GM18526 (cell line): ENCODE data around the gene CACNA2D3.

Experiments used
- POLR2A ChIP-seq: IDR thresholded peaks from 3 replicates; pipeline ENCODE4 v1.6.1; 2011; ENCODE audit not compliant: insufficient read length; ENCODE audit errors: extremely low read depth

CACNA2D3 gene

DNA sequence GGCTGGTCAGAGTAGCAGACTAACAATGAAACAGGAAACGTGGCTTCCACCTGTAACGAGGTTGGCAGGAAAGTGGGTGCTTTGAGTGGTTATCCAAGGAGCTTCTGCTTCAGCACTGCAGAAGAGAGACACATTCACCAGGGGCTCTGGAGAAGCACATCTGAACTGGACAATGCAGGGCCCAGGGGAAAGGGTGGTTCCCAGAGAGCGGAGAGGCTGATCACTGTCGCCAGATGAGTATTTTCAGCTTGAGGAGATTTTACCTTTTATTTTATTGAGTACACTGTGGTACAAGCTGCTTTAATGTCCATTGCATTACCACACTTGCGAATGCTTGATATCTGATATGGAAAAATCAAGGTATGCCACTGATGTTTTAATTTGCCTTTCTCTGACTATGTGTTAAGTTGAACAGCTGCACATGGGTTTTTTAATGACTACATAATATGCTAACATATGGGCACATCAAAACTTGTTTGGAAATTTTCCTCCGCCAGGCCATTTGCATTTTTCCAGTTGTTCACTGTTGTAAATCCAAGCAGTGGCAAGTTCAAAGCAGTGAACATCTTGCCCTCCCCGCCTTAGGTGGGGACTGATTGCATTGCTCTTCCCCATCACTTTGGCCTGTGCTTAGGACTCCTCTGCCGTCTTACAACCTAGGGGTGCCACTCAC lies 753.4 kb downstream of the CACNA2D3 start:
- TF ChIP-seq POLR2A = no peak

DNA sequence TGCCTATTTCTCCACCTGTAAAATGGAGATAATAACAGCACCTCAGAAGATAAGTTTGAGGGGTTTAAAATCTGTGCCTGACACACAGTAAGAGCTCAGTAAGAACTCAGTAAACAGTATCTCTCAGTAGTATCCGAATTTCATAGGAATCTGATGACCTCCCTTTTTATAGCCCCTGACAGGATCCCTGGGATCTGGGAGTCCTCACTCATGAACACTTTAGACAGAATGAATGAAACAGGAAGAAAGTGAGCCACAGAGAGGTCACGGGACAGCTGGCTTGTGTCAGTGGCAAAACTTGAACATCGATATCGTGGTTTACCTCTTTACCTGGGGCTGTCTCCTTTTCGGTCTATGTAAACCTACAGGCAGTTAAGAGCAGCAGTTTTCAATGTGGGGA lies 754.3 kb downstream of the CACNA2D3 start:
- TF ChIP-seq POLR2A = no peak

DNA sequence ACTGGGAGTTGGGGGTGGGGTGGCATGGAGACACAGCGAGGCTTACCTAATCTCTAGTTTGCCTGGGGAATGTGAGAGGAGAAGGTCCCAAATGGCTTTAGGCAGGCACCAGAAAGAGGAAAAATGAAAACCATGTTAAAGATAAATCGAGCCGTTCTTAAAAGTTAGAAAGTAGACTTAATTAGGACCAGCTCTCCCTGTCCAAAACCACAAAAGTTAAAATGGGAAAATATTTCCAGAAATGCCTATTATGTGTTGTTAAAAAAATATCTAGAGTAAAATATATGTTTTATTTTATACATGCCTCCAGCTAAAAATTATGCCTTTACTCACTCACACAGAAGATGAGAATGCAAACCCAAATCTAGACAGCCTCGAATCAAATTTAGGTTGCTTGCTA lies 755.4 kb downstream of the CACNA2D3 start:
- TF ChIP-seq POLR2A = no peak

DNA sequence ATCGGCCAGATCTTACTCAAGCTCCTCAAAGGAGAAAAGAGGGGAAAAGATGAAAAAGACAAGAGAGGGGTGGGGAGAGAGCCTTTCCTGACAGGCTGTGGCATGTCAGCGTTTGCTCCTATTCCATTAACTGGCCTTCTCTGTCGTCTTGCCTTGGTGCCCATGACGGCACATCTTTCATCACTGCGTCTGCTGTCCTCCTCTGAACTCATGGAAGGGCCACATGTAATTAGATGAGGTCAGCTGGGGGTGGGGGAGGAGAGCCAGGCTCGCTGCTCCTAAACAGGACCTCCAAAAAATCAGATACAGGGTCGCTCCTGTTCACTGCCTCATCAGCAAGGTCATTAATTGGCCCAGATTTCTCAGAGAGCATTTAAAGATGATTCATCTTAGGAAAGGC lies 755.8 kb downstream of the CACNA2D3 start:
- TF ChIP-seq POLR2A = no peak

DNA sequence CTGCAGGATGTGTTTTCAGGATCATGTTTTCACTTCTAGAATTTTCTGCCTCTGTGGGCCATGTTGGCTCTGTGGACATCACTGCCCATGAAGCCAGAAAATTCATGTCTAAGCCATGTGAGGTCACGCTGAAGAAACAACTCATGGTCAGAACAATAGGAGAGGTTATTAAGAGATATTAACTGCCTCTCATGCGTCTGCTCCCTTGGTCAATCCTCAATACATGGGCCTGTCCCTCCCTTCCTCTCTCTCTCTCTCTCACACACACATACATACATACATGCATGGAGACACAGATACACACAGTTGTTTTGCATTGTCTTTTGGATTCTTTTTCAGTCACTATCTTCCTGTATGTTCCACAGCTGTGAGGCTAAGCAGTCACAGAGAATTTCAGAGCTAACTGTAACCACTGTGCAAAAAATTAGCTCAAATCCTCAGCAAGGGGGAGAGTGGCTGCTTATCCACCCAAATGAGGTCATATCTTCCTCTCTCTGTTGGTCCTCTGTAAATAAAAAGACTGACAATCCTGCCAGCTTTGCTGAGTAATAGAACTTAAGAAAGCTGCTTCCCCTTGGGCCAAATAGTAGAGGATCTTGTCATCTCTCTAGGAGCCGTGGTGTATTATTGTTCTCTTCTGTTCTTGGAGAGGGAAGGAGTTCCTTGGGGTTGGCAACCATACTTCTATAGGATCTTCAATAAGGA lies 759.9 kb downstream of the CACNA2D3 start:
- TF ChIP-seq POLR2A = no peak

DNA sequence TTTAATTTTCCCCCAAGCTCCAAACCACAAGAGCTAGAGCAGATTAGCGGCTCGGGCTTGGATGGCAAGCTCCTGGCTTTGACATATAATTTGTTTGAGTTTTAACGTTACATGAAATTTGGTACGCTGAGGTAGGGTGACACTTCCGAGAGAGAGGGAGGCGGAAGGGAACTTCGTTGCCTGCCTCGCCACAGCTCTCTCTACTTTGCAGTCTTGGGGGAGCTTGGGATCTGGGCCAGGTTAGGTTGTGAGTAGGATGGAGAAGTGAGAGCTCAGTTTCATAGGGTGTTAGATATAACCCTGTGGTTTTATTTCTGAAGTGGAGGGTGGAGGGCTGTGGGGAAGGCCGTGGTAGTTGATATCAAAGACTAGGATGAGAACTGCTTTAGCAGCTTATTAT lies 765.8 kb downstream of the CACNA2D3 start:
- no peak for TF ChIP-seq POLR2A

DNA sequence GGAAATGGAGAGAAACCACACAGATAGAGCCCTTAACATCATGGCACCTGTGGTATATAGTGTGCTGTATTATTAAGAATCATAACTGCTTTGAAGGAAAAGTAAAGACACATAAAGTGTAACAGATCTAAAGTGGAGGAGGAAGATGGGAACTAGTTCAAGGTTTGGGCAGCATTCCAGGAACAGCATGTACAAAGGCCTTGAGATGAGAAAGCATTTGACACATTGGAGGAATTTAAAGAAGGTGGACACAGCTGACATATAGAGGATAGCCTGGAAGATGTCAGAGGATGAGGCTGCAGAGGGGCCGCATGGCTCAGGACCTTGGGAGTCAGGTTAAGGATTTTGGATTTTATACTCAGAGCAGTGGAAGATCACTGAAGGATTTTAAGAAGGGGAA lies 766.5 kb downstream of the CACNA2D3 start:
- no peak for TF ChIP-seq POLR2A

DNA sequence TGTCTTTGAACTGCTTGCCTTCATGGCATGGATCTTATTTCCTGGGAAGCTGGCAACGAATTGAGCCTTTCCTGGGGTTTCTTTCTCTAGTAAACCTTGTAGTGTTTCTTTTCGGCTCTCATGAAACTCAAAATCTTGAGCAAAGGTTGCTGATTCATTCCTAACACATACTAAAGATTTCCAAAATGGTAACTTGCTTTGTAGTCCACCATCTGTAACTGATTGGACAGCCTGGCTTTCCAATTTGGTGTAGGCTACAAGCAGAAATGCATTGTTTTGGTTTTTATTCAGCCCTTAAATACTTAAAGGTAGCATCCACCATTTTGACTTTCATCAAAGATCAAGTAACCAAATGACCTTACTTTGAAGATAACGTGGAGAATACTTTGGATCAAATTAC lies 767.4 kb downstream of the CACNA2D3 start:
- no peak for TF ChIP-seq POLR2A

DNA sequence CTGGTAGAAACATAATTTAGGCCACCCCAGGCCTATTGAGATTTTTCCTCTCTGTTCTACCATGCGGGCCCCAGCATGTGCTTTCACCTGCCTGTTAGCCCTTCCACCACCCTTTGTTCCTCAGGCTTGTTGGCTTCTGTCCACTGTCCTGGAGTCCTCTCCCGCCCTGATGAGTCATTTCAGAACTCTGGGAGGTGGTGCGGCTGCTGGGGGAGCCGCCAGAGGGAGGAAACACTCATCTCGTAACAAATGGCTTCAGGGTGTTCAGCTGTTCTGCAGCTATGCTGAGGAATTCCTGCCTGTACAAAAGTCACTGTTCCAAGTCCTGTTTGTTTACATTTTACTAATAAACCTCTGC lies 769.2 kb downstream of the CACNA2D3 start:
- no peak for TF ChIP-seq POLR2A

DNA sequence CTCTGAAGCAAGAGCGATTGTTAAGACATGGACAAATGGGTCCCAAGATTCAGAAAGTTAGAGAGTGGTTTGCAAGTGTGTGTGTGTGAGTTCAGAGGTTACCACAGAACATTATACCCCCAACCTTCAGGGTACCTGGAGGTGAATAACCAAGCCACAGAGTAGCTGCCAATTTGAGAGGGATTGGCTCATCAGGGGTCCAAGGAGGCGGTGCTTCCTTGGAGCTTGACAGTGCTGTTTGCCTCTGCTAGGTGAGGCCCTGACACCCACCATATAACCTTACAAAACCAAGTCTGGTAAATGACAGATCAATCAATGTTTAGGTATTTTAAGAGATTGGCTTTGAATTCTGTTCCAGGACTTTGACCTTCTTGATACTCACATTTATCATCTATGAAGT lies 769.8 kb downstream of the CACNA2D3 start:
- TF ChIP-seq POLR2A = no peak

DNA sequence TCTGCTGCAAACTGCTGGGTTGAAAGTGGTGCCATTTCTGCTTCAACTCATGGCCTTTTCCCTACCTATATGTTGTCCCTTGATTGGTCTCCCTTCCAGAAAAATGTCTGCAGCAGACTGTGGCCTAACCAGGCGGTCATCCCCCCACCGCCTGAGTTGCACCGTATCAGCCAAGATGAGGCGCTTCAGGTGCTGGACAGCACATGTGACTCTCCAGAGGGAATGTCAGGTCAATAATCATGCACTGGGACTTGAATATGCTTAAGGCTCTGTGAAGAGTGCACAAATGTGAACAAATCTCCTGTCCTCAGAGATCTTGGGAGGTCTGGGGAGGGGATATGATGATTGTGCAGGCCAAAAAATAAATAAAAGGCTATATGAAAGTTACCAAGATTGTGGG lies 773.3 kb downstream of the CACNA2D3 start:
- TF ChIP-seq POLR2A = no peak

DNA sequence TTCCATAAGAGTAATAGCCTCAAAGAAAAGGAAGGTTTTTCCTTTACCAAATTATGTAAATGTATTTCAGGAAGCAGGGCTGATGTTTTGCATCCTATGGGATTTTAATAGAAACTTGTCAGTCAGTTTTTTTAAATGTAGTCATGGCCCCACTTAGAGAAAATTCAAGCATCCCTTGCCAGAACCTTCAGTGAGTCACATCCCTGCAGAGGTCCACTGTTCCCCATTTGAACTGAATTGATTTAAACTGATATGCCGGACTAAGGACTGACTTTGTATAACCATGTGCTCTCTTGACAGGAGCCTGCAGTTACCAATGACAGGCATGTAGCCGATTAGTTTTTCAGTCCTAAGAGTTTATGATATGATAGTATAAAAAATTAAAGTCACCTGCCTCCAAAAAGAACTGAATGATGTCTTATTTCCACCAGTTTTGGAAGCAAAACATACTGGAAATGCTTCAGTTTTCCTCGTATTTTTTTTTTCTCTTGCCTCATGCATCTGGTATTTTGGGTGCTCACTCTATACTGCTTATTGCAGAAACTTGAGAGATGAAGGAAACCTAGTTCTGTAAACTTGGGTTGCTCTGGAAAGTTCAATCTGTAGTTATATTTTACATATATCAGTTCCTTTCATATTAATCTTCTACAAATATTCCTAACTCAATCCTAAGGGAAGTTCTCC lies 774.8 kb downstream of the CACNA2D3 start:
- no peak for TF ChIP-seq POLR2A

DNA sequence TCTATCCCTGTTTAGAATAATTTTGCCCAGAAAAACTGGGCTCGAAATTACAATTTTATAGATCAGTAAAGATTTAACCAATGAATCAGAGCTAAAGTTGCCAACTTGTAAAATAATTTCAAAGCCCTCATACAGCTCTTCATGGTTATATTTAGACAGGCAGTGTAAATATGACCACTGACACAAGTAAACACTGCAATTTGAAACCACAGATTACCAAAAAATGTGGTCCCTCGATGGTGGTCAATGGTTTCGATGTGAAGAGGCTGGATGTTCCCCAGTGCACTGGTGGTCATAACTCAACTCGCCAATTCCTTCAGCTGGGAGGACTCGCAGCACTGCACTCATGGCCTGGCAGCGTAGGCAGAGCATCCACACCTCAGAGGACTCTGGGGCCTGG lies 776.9 kb downstream of the CACNA2D3 start:
- TF ChIP-seq POLR2A = no peak

DNA sequence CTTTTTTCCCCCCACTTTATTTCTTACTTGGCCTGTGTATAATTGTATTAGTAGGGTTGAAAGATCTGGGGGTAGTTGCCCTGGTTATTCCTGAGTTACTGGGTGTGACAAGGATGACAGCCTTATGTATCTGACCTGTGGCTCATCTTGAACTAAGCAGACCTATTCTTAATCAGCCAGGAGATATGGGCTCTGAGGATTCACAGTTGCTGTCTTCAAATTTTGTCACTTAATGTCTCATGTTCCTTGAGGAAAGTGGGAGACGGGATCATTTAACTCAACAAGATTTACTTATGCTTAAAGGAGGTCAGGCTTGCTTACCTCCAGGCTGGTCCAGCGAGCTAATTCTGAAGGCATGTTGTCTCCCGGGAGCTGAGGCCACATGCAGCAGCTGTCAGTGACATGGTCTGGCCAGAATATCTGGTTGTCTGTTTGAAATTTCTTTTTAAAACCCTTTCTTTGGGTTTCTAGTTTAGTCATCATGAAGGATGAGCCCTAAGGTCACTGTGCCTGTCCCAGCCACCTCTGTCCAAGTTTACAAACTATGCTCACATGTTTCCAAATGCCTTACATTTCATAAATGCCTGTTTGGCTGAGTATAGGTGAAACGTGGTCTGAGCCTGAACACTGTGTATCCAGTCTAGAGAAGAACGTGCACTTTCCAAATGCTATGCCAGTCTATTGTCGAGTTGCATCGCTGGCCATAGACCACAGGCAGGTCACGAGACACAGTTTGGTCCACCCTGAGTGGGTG lies 778.7 kb downstream of the CACNA2D3 start:
- TF ChIP-seq POLR2A = no peak

DNA sequence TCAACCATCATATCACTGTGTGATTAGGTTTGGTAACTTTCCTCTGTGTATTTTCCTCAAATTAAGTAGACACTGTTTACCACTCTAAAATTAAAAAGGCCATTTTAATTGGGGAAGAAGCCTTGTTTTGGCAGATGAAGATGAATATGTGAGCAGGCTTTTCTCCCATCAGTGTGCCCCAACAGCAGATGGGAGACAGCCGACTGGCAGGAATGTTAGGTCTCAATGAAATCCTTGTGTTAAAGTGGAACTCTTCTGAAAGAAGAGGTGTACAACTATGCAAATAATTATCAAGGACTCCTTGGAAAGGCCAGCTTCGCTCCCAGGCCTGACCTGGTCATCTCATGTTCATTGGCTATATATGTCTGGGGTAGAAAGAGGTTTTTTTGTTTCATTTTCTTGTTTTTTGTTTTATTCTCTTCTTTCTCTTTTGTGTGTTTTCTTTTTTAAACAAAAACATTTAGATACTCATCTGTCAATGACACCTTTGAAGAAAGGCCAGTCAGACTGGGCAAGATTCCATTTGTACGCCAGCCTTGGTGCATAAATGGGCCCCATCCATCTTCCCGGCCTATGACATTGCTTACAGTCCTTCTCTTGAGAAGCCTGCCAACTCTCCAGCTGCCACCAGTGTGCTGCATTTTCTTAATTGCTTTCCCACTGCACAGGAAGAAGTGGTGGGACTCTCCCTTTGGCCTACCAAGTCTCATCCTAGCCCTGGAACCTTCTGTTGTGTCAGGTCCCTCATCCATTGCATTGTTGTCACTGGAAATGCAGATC lies 779.7 kb downstream of the CACNA2D3 start:
- no peak for TF ChIP-seq POLR2A
